Chondrocyte (in vitro differentiated cells): ENCODE results near the gene LENG8. TPM values are rescaled to one million over a fixed set of nuclear protein-coding genes. Genes with fewer than 3 reads are reported as not detected.

Experiments
- DNase-seq: peaks from one replicate; pipeline ENCODE4 v3.0.0; 2021; ENCODE audit warnings: mixed read lengths, low spot score
- H3K27ac Mint-ChIP-seq: one replicate; pipeline ENCODE4 v1.8.0; 2021; ENCODE audit warnings: mild to moderate bottlenecking, moderate library complexity, mixed read lengths; ENCODE audit not compliant: unreplicated experiment
- H3K27me3 Mint-ChIP-seq: 2 replicates; pipeline ENCODE4 v1.8.0; 2021; ENCODE audit warnings: low read depth, mixed read lengths
- H3K36me3 Mint-ChIP-seq: 2 replicates; pipeline ENCODE4 v1.8.0; 2021; ENCODE audit warnings: low read depth, mixed read lengths
- H3K4me1 Mint-ChIP-seq: 2 replicates; pipeline ENCODE4 v1.8.0; 2021; ENCODE audit warnings: low read depth, mild to moderate bottlenecking, mixed read lengths
- H3K4me3 Mint-ChIP-seq: one replicate; pipeline ENCODE4 v1.8.0; 2021; ENCODE audit warnings: mild to moderate bottlenecking, moderate library complexity, mixed read lengths; ENCODE audit not compliant: unreplicated experiment
- H3K9me3 Mint-ChIP-seq: 2 replicates; pipeline ENCODE4 v1.8.0; 2021; ENCODE audit warnings: low read depth, mixed read lengths
- total RNA-seq: library from RNA; stranded (reverse); gene quantifications from 3 replicates; pipeline ENCODE4 v1.2.1, GENCODE V29; 2021
- TF ChIP-seq, protein P1 (sequence below): fragments of 200-600 bp; sonication (generic); IDR thresholded peaks from 2 replicates; pipeline ENCODE4 v1.5.0; 2021; ENCODE audit warnings: antibody characterized with exemption, mild to moderate bottlenecking, moderate library complexity

Gene LENG8
- total RNA-seq, 1 donor from 2014 or later = 110 TPM

DNA sequence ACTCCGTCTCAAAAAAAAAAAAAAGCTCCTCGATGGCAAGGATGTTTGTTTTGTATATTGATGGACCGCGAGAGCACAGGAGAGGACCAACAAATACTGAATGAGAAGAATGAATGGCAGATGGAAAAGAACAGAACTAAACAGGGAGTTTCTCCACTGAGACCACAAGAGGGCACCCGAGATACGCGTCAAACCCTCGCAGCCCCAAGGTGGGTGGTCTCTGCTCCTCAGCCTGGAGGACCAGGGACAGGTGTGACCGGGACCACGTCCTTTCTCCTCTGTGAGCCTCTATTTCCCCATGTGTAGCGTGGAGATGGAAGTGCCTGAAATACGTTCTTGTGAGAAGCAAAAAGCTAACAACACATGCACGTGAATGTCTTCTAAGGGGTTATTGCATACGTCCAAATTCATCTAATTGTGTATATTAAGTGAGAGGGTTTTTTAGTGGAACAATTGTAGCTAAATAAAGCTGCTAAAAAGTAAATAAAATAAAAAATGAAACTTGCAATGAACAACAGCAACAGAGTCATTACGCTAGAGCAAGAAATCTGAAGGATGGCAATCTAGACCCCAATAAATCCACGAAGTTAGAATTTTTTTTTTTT is 32.4 kb downstream of the LENG8 start:
- peak; percentile 29 for DNase-seq
- no peak overlapping the region for H3K27ac Mint-ChIP-seq
- H3K4me1 Mint-ChIP-seq = peaks cover 9% of the 10 kb centered on the region
- H3K36me3 Mint-ChIP-seq = no peaks in the 10 kb centered on the region
- H3K4me3 Mint-ChIP-seq = no peak overlapping the region
- TF ChIP-seq, protein P1, sequence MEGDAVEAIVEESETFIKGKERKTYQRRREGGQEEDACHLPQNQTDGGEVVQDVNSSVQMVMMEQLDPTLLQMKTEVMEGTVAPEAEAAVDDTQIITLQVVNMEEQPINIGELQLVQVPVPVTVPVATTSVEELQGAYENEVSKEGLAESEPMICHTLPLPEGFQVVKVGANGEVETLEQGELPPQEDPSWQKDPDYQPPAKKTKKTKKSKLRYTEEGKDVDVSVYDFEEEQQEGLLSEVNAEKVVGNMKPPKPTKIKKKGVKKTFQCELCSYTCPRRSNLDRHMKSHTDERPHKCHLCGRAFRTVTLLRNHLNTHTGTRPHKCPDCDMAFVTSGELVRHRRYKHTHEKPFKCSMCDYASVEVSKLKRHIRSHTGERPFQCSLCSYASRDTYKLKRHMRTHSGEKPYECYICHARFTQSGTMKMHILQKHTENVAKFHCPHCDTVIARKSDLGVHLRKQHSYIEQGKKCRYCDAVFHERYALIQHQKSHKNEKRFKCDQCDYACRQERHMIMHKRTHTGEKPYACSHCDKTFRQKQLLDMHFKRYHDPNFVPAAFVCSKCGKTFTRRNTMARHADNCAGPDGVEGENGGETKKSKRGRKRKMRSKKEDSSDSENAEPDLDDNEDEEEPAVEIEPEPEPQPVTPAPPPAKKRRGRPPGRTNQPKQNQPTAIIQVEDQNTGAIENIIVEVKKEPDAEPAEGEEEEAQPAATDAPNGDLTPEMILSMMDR = peak; percentile 87
- H3K27me3 Mint-ChIP-seq = peaks cover 25% of the 10 kb centered on the region
- no peaks in the 10 kb centered on the region for H3K9me3 Mint-ChIP-seq

DNA sequence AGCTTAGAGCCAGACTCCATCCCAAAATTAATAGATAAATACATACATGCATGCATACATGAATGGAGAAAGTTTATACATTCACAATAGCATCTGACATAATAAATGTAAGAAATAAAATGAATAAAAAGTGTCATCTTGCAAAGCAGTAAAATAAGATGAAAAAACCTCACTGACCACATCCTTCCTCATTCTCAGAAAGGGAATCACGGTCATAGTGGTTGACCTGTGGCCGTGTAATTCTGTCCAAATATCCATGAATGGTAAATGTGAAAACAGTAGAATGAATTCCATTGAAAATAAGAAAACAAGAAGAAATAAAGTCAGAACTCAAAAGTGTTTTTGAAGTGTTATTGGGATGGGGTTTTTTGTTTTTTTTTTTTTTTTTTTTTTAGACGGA is 33.9 kb downstream of the LENG8 start:
- DNase-seq = no peak
- Mint-ChIP-seq H3K4me3 (no peak overlapping the region), H3K4me1 (peaks cover 9% of the 10 kb centered on the region), H3K27me3 (peaks cover 25% of the 10 kb centered on the region), H3K9me3 (no peaks in the 10 kb centered on the region), H3K27ac (no peak overlapping the region), H3K36me3 (no peaks in the 10 kb centered on the region)
- TF ChIP-seq, protein P1 = no peak

DNA sequence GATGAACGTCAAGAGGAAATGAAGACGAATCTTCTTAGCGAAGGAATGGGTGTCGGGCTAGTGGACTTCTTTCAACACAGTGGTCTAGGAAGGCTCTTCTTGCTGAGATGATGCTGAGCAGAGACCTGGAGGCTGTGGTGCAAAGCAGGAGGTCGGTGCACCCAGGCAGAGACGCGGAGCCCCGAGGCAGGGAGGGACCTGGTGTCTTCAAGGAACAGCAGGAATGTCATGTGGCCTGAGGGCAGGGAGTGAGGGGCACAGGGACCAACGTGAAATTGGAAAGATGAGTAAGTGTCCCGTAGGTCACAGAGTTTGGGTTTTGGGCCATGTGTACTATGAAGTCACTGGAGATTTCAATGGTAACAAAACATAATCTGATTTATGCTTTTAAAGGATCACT is 35.5 kb downstream of the LENG8 start:
- no peak overlapping the region for H3K27ac Mint-ChIP-seq
- TF ChIP-seq, protein P1 = no peak
- no peak overlapping the region for H3K4me3 Mint-ChIP-seq
- DNase-seq = no peak
- H3K36me3 Mint-ChIP-seq = no peaks in the 10 kb centered on the region
- H3K4me1 Mint-ChIP-seq = peaks cover 5% of the 10 kb centered on the region
- H3K27me3 Mint-ChIP-seq = peaks cover 26% of the 10 kb centered on the region
- no peaks in the 10 kb centered on the region for H3K9me3 Mint-ChIP-seq

DNA sequence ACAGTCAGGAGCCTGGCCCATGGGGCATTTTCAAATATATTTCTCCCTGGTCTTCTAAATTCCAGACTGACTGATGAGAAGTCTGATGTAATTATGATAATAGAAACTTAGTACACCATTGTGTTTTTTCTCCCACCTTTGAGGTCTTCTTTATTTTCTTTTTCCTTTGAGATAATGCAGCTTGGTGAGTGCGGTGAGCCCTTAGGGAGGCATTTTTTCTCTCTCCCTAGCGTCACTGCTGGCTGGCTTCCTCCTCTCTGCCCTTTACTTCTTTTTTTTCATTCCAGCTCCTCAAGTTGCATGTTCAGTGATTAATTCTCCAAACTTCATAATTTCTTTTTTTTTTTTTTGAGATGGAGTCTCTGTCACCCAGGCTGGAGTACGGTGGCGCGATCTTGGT is 36.9 kb downstream of the LENG8 start:
- H3K9me3 Mint-ChIP-seq = no peaks in the 10 kb centered on the region
- TF ChIP-seq, protein P1 = no peak
- H3K27ac Mint-ChIP-seq = no peak overlapping the region
- peaks cover 5% of the 10 kb centered on the region for H3K4me1 Mint-ChIP-seq
- no peak overlapping the region for H3K4me3 Mint-ChIP-seq
- no peak for DNase-seq
- H3K27me3 Mint-ChIP-seq = peaks cover 34% of the 10 kb centered on the region
- no peaks in the 10 kb centered on the region for H3K36me3 Mint-ChIP-seq

DNA sequence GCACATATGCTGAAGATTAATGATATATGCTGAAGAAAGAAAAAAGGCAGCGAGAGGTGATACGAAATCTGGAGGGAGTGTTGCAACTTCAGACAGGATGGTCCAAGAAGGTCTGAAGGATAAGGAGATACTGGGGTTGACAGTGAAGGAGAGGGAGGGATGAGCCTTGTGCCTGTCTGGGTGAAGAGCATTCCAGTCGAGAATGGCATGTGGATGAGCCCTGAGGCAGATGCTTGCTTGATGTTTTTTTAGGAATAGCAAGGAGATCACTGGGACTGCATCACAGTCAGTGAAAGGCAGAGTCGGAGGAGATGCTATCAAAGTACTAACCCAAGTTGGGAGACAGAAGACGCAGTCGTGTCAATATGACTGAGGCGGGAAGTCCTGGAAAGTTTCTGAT is 40.3 kb downstream of the LENG8 start:
- DNase-seq = no peak
- no peaks in the 10 kb centered on the region for H3K9me3 Mint-ChIP-seq
- H3K36me3 Mint-ChIP-seq = no peaks in the 10 kb centered on the region
- TF ChIP-seq, protein P1 = no peak
- no peak overlapping the region for H3K4me3 Mint-ChIP-seq
- H3K27me3 Mint-ChIP-seq = peaks cover 26% of the 10 kb centered on the region
- no peaks in the 10 kb centered on the region for H3K4me1 Mint-ChIP-seq
- no peak overlapping the region for H3K27ac Mint-ChIP-seq
